ENCODE results near the gene DNASE1L3. TPM values are rescaled to one million over a fixed set of nuclear protein-coding genes. Genes with fewer than 3 reads are reported as not detected.

DNASE1L3 gene
- total and polyA plus RNA-seq, 2 experiments from 2014 or later, result 0.97 to 0.99 TPM

GRCh38 chr3:58173029-58173668, 37.6 kb downstream of the DNASE1L3 start:
- no peak overlapping the region for H3K4me2 ChIP-seq
- H3K9me3 ChIP-seq (ENCODE audit: low read depth), result no peaks in the 10 kb centered on the region
- no peak overlapping the region for H3K4me3 ChIP-seq
- peaks cover 30% of the 10 kb centered on the region for H3K4me1 ChIP-seq (ENCODE audit: insufficient read depth)
- no peaks in the 10 kb centered on the region for H3K27me3 ChIP-seq
- TF ChIP-seq EZH2phosphoT487 (IDR thresholded peaks at IDR 0.05; ENCODE audit: low read depth, severe bottlenecking, unreplicated experiment) (no peak), EZH2 (IDR thresholded peaks at IDR 0.05; ENCODE audit: borderline replicate concordance) (no peak)
- no peaks in the 10 kb centered on the region for H3K9me2 ChIP-seq (replicated peaks; ENCODE audit: insufficient read depth)
- DNase-seq (ENCODE audit: low spot score), result no peak
- H2AFZ ChIP-seq, result no peak overlapping the region
- no peaks in the 10 kb centered on the region for H3K79me2 ChIP-seq
- no peaks in the 10 kb centered on the region for H4K20me1 ChIP-seq (ENCODE audit: insufficient read depth, poor library complexity, severe bottlenecking)
- no peaks in the 10 kb centered on the region for H3K36me3 ChIP-seq (replicated peaks; ENCODE audit: insufficient read depth, low read depth)
- 74% methylated on average over 11 of the region's 14 CpGs for WGBS (ENCODE audit: low lambda C conversion rate, missing lambda C conversion rate)
- H3K27ac ChIP-seq, result peak overlapping the region; percentile 86

- no peak overlapping the region for H3K4me2 ChIP-seq
- H3K4me3 ChIP-seq, result no peak overlapping the region
- TF ChIP-seq CTCF (IDR thresholded peaks at IDR 0.05; ENCODE audit: poor library complexity) (no peak), EZH2phosphoT487 (IDR thresholded peaks at IDR 0.05; ENCODE audit: low read depth, severe bottlenecking, unreplicated experiment) (no peak), EZH2 (IDR thresholded peaks at IDR 0.05; ENCODE audit: borderline replicate concordance) (no peak)
- H4K20me1 ChIP-seq (ENCODE audit: insufficient read depth, poor library complexity, severe bottlenecking), result no peaks in the 10 kb centered on the region
- no peaks in the 10 kb centered on the region for H3K9me2 ChIP-seq (replicated peaks; ENCODE audit: insufficient read depth)
- peaks cover 20% of the 10 kb centered on the region for H3K4me1 ChIP-seq (ENCODE audit: insufficient read depth)
- WGBS (ENCODE audit: low lambda C conversion rate, missing lambda C conversion rate), result 96% methylated on average over 9 of the region's 9 CpGs
- no peak for DNase-seq (ENCODE audit: low spot score)
- no peaks in the 10 kb centered on the region for H3K79me2 ChIP-seq
- no peak overlapping the region for H2AFZ ChIP-seq
- H3K27me3 ChIP-seq, result no peaks in the 10 kb centered on the region
- no peaks in the 10 kb centered on the region for H3K9me3 ChIP-seq (ENCODE audit: low read depth)
- no peak overlapping the region for H3K27ac ChIP-seq
- H3K36me3 ChIP-seq (replicated peaks; ENCODE audit: insufficient read depth, low read depth), result no peaks in the 10 kb centered on the region
Observed at GRCh38 chr3:58171126-58171525, 39.6 kb downstream of the DNASE1L3 start.

- no peak overlapping the region for H3K27ac ChIP-seq
- H3K36me3 ChIP-seq (replicated peaks; ENCODE audit: insufficient read depth, low read depth), result no peaks in the 10 kb centered on the region
- no peaks in the 10 kb centered on the region for H3K79me2 ChIP-seq
- no peak overlapping the region for H3K4me2 ChIP-seq
- no peaks in the 10 kb centered on the region for H3K9me3 ChIP-seq (ENCODE audit: low read depth)
- 90% methylated on average over 11 of the region's 11 CpGs for WGBS (ENCODE audit: low lambda C conversion rate, missing lambda C conversion rate)
- H3K4me3 ChIP-seq, result no peak overlapping the region
- H3K9me2 ChIP-seq (replicated peaks; ENCODE audit: insufficient read depth), result no peaks in the 10 kb centered on the region
- H3K27me3 ChIP-seq, result no peaks in the 10 kb centered on the region
- DNase-seq (ENCODE audit: low spot score), result no peak
- no peak overlapping the region for H2AFZ ChIP-seq
- no peaks in the 10 kb centered on the region for H4K20me1 ChIP-seq (ENCODE audit: insufficient read depth, poor library complexity, severe bottlenecking)
- peaks cover 15% of the 10 kb centered on the region for H3K4me1 ChIP-seq (ENCODE audit: insufficient read depth)
- TF ChIP-seq CTCF (IDR thresholded peaks at IDR 0.05; ENCODE audit: poor library complexity) (no peak), EZH2phosphoT487 (IDR thresholded peaks at IDR 0.05; ENCODE audit: low read depth, severe bottlenecking, unreplicated experiment) (no peak), EZH2 (IDR thresholded peaks at IDR 0.05; ENCODE audit: borderline replicate concordance) (no peak)
Observed at GRCh38 chr3:58170376-58170775, 40.4 kb downstream of the DNASE1L3 start.

GRCh38 chr3:58169371-58169770, 41.4 kb downstream of the DNASE1L3 start:
- no peak for DNase-seq (ENCODE audit: low spot score)
- H3K9me3 ChIP-seq (ENCODE audit: low read depth), result no peaks in the 10 kb centered on the region
- 95% methylated on average over 9 of the region's 9 CpGs for WGBS (ENCODE audit: low lambda C conversion rate, missing lambda C conversion rate)
- H3K27ac ChIP-seq, result no peak overlapping the region
- H3K4me2 ChIP-seq, result no peak overlapping the region
- H3K4me1 ChIP-seq (ENCODE audit: insufficient read depth), result peaks cover 14% of the 10 kb centered on the region
- no peaks in the 10 kb centered on the region for H3K27me3 ChIP-seq
- no peaks in the 10 kb centered on the region for H3K9me2 ChIP-seq (replicated peaks; ENCODE audit: insufficient read depth)
- no peaks in the 10 kb centered on the region for H4K20me1 ChIP-seq (ENCODE audit: insufficient read depth, poor library complexity, severe bottlenecking)
- no peaks in the 10 kb centered on the region for H3K36me3 ChIP-seq (replicated peaks; ENCODE audit: insufficient read depth, low read depth)
- H3K4me3 ChIP-seq, result no peak overlapping the region
- H3K79me2 ChIP-seq, result no peaks in the 10 kb centered on the region
- TF ChIP-seq EZH2 (IDR thresholded peaks at IDR 0.05; ENCODE audit: borderline replicate concordance), result no peak
- TF ChIP-seq EZH2phosphoT487 (IDR thresholded peaks at IDR 0.05; ENCODE audit: low read depth, severe bottlenecking, unreplicated experiment), result no peak
- no peak for TF ChIP-seq CTCF (IDR thresholded peaks at IDR 0.05; ENCODE audit: poor library complexity)
- no peak overlapping the region for H2AFZ ChIP-seq
